ENCODE measurements around the gene FKBP4. TPM values are rescaled to one million over a fixed set of nuclear protein-coding genes. Genes with fewer than 3 reads are reported as not detected.

The FKBP4 gene
- total RNA-seq, 2 experiments from 2014 or later: 139 TPM

DNA sequence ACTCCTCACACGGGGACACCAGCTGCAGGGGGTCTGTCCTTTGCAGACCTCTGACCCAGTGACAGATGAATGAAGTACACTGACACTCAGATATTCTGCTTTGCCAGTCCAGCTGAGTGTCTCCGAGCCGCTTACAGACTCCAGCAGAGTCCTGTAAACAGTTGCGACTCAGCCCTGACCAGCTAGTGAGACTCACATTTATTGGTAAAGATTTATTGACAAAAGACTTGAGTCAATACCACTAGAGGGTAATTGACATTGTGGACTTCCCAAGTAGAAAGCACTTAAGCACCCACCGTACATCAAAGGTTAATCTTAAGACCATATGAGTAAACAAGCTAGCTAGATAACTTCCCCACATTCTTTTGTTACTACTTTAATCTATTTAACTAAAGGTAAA lies 9.8 kb upstream of the FKBP4 start:
- H3K4me1 Mint-ChIP-seq (ENCODE audit: low read depth): peaks cover 8% of the 10 kb centered on the region
- no peaks in the 10 kb centered on the region for H3K36me3 Mint-ChIP-seq (ENCODE audit: low read depth)
- CTCF ChIA-PET: interaction anchor here (1.1 to 3.4 kb wide), 3 partner anchors 11 to 102 kb away, joined by 3 to 42 read pairs (median 30); no protein-coding TSS in a partner anchor
- no peak overlapping the region for H3K27ac Mint-ChIP-seq
- no peaks in the 10 kb centered on the region for H3K9me3 Mint-ChIP-seq
- H3K27me3 Mint-ChIP-seq (ENCODE audit: low read depth): peaks cover 11% of the 10 kb centered on the region
- no peak for DNase-seq
- intact Hi-C loops (cut with micrococcal nuclease): no loop called here
- H3K4me3 Mint-ChIP-seq: no peak overlapping the region

DNA sequence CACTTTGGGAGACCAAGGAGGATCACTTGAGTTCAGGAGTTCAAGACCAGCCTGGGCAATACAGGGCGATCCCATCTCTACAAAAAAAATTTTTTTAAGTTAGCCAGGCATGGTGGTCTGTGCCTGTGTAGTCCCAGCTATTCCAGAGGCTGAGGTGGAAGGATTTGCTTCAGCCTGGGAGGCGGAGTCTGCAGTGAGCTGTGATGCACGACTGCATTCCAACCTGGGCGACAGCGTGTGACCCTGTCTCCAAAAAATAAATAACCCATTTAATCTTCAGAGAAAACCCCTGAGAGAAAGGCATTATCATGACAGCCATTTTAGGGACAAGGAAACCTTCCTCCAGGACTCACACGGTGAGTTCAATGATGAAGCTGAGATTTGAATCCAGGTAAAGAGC lies 3.7 kb upstream of the FKBP4 start:
- Mint-ChIP-seq H3K27me3 (ENCODE audit: low read depth) (no peaks in the 10 kb centered on the region), H3K36me3 (ENCODE audit: low read depth) (peaks cover 1% of the 10 kb centered on the region), H3K4me3 (no peak overlapping the region), H3K27ac (no peak overlapping the region), H3K4me1 (ENCODE audit: low read depth) (peaks cover 3% of the 10 kb centered on the region), H3K9me3 (no peaks in the 10 kb centered on the region)
- CTCF ChIA-PET: no interaction called here
- intact Hi-C loops (cut with micrococcal nuclease): loop anchor here (10.0 kb wide), 1 partner anchor 1096 kb away; the partner anchor contains the start of gene ADIPOR2
- no peak for DNase-seq

DNA sequence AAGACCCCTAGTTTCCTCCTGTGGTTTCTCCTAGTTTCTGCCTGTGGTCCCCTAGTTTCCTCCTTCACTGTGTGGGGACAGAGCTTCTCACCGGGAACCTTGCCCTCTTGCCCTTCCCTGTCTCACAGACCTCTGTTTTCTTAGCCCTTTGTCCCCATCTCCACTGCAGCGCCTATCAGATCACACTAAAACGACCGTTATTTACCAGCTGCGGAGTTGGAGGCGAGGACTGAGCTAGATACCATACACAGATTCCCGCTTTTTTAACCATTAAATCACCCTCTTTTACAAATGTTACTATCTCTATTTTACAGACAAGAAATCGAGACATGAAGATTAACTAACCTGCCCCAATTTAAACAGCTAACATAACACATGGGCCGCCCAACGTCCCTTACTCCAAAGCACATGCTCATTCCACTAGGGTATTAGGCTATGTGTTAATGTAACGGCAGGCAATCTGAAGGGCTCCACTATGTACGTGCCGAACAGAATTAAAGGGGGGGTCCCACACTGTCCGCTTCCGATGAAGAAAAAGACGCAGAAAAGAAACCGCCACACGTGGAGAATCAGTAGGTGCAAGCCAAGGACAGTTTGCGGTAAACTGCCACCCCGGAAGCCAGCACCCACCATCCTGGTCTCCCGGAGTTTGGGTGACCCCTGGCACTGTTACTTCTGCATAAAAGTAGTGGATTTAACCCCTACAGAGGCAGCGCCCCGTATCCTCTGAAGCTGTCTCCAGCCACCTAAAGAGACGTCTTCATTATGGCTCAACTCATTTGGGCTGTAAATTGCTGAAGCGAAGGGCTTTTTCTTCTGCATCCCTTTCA lies 1.9 kb upstream of the FKBP4 start:
- Mint-ChIP-seq H3K9me3 (no peaks in the 10 kb centered on the region), H3K36me3 (ENCODE audit: low read depth) (peaks cover 17% of the 10 kb centered on the region), H3K4me1 (ENCODE audit: low read depth) (peaks cover 20% of the 10 kb centered on the region), H3K27me3 (ENCODE audit: low read depth) (no peaks in the 10 kb centered on the region), H3K4me3 (peak overlapping the region; percentile 74), H3K27ac (no peak overlapping the region)
- no peak for DNase-seq
- CTCF ChIA-PET: interaction anchor here (0.9 kb wide), 1 partner anchor 10 kb away, joined by 3 read pairs; no protein-coding TSS in a partner anchor
- intact Hi-C loops (cut with micrococcal nuclease): loop anchor here (10.0 kb wide), 1 partner anchor 1098 kb away; the partner anchor contains the start of gene ADIPOR2

DNA sequence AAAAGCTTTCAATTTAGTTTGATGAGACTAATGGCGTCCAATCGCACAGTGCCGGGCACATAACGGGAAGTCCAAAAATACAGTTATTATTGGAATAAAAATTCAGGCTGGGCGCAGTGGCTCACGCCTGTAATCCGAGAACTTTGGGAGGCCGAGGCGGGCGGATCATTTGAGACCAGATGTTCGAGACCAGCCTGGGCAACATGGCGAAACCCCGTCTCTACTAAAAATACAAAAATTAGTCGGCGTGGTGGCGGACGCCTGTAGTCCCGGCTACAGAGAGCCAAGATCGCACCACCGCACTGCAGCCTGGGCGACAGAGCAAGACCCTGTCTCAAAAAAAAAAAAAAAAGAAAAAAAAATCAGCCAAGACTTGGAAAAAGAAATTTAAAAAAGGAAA lies 1.2 kb upstream of the FKBP4 start:
- Mint-ChIP-seq H3K27ac (no peak overlapping the region), H3K4me3 (peak overlapping the region; percentile 74), H3K4me1 (ENCODE audit: low read depth) (peaks cover 21% of the 10 kb centered on the region), H3K9me3 (no peaks in the 10 kb centered on the region), H3K36me3 (ENCODE audit: low read depth) (peaks cover 22% of the 10 kb centered on the region), H3K27me3 (ENCODE audit: low read depth) (no peaks in the 10 kb centered on the region)
- DNase-seq: no peak
- intact Hi-C loops (cut with micrococcal nuclease): loop anchor here (10.0 kb wide), 1 partner anchor 1099 kb away; the partner anchor contains the start of gene ADIPOR2
- CTCF ChIA-PET: no interaction called here

DNA sequence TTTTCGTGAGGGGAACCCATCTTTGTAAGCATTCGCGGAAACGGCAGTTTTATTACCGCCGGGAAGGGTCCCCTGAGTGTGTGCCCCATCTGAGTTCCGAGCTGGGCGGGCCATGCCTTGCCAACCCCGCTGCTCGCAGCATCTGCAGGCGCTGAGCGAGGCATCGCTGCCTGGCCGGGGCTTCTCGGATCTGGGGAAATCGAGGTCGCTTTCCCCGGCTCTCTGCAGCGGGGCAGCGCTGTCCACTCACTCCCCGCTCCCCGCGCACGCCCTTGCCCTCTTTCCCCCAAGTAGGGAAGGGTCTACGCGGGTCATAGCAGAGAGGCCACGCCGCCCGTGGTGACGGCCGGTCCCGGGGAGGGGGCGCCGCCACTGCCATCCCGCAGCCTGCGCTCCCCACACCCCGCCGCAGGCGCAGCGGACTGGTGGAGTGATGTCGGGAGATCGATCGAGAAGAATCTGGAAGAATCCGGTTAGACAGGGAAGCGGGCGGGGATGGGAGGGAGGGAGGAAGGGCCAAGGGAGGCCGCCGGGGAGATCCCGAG lies 507 bp upstream of the FKBP4 start:
- H3K9me3 Mint-ChIP-seq: no peaks in the 10 kb centered on the region
- H3K27me3 Mint-ChIP-seq (ENCODE audit: low read depth): no peaks in the 10 kb centered on the region
- CTCF ChIA-PET: interaction anchor here (1.4 kb wide), 1 partner anchor 11 kb away, joined by 3 read pairs; no protein-coding TSS in a partner anchor
- peaks cover 24% of the 10 kb centered on the region for H3K4me1 Mint-ChIP-seq (ENCODE audit: low read depth)
- peaks cover 29% of the 10 kb centered on the region for H3K36me3 Mint-ChIP-seq (ENCODE audit: low read depth)
- intact Hi-C loops (cut with micrococcal nuclease): loop anchor here (1.0 to 10.0 kb wide), 4 partner anchors 18 to 1099 kb away; partner anchors contain the start of genes ADIPOR2, ITFG2 and TULP3
- peak overlapping the region; percentile 74 for H3K4me3 Mint-ChIP-seq
- no peak for DNase-seq
- H3K27ac Mint-ChIP-seq: no peak overlapping the region

DNA sequence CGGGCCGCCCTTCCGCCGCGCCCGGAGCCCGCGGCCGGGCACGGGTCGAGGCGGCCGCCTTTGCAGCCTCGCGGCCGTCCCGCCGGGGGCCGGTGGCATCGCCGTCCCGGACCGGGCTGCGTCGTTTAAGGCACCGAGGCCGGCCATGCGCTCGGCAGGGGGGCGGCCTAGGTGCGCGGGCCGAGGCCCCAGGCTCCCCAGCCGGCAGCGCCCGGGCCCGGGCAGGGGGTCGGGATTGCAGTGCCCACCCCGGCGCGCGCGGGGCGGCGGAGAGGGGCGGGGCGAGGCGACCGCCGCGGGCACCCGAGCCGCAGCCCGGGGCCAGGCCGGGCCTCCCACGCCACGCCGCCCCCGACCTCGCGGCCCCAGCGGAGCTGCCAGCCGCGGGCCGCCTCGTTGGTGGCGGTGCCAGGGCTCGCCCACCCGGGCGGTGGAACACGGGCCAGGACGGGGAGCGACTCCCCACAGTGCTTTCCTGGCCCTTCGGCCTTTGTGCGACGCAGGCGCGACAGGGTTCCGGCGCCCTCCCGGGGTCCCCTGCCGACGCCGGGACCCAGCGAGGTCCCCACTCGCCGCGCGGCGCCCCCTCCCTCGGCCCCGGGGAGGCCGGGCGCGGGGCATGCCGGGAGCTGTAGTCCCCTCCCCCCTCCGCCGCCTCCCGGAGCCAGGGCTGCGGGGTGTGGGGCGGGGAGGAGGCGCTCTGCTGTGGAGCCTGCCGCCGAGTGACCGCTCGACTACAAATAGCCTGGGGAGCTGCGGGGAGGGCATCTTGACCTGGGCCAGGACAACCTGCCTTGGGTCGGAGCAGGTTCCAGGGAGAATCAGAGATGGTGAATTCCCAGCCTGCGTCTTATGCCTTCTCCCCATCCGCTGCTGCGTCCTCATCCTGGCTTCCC lies 769 bp downstream of the FKBP4 start:
- H3K4me1 Mint-ChIP-seq (ENCODE audit: low read depth): peaks cover 30% of the 10 kb centered on the region
- peaks cover 40% of the 10 kb centered on the region for H3K36me3 Mint-ChIP-seq (ENCODE audit: low read depth)
- DNase-seq: peak; percentile 71
- no peaks in the 10 kb centered on the region for H3K9me3 Mint-ChIP-seq
- no peaks in the 10 kb centered on the region for H3K27me3 Mint-ChIP-seq (ENCODE audit: low read depth)
- peak overlapping the region; percentile 73 for H3K27ac Mint-ChIP-seq
- CTCF ChIA-PET: interaction anchor here (0.9 to 1.4 kb wide), 7 partner anchors 10 to 113 kb away, joined by 3 to 5 read pairs (median 3); no protein-coding TSS in a partner anchor
- peak overlapping the region; percentile 88 for H3K4me3 Mint-ChIP-seq
- intact Hi-C loops (cut with micrococcal nuclease): loop anchor here (2.0 to 10.0 kb wide), 3 partner anchors 82 to 1101 kb away; partner anchors contain the start of genes ADIPOR2, FOXM1, RHNO1 and TULP3

DNA sequence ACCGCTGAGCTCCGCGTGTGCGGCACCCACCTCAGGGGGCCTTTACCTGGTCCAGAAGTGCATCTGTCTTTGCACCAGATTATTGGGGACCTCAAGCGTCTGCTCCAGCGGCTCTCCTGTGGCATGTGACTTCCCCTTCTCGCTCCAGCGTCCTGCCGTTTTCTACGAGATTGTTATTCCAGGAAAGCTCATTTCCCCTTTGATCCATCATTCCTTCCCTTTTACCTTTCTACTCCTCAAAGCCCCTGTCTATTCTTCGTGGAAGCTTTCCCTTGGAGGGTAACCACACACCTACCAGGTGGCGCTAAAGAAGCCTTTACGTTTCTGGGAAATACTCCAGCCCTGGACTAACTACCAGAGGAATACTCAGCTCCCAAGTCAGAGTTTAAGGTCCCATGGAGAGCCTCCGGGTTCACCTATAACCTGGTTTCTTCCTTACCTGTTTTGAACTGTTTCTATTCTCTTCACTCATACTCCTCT lies 1.5 kb downstream of the FKBP4 start:
- Mint-ChIP-seq H3K4me3 (peak overlapping the region; percentile 88), H3K36me3 (ENCODE audit: low read depth) (peaks cover 41% of the 10 kb centered on the region), H3K4me1 (ENCODE audit: low read depth) (peaks cover 30% of the 10 kb centered on the region), H3K9me3 (no peaks in the 10 kb centered on the region), H3K27me3 (ENCODE audit: low read depth) (no peaks in the 10 kb centered on the region), H3K27ac (peak overlapping the region; percentile 73)
- CTCF ChIA-PET: interaction anchor here (0.9 to 1.4 kb wide), 6 partner anchors 11 to 114 kb away, joined by 3 to 5 read pairs (median 3); no protein-coding TSS in a partner anchor
- intact Hi-C loops (cut with micrococcal nuclease): loop anchor here (5.0 to 10.0 kb wide), 2 partner anchors 81 to 1101 kb away; partner anchors contain the start of genes ADIPOR2, FOXM1 and RHNO1
- DNase-seq: no peak

DNA sequence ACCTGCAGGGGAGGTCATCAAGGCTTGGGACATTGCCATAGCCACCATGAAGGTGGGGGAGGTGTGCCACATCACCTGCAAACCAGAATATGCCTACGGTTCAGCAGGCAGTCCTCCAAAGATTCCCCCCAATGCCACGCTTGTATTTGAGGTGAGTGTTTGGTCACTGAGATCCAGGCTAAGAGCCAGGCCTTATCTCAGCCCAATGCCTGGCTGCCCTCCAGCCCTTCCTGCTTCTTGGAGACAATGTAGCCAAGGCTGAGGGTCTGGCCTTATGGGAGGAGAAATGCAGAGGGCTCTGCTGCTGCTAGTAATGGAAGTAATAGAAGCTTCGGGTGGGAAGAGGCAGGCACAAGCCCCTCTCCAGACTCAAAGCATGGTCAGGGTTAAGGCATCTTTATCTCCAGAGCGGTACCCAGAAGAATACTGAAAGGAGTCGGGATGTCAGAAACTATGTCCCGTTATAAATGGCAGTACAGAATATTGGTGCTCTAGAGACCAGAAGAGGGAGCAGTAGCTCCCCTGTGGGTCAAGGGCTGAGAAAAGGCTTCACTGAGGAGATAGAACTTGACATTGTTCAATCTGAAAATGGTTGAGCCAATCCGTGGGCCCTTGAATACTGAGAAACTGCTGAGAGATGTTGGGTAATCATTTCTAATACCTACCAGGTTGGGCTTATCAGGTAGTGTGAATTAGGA lies 3.1 kb downstream of the FKBP4 start:
- intact Hi-C loops (cut with micrococcal nuclease): loop anchor here (5.0 to 10.0 kb wide), 2 partner anchors 79 to 1103 kb away; partner anchors contain the start of genes ADIPOR2, FOXM1 and RHNO1
- peak overlapping the region; percentile 73 for H3K27ac Mint-ChIP-seq
- peaks cover 46% of the 10 kb centered on the region for H3K36me3 Mint-ChIP-seq (ENCODE audit: low read depth)
- H3K27me3 Mint-ChIP-seq (ENCODE audit: low read depth): no peaks in the 10 kb centered on the region
- no peak for DNase-seq
- H3K4me3 Mint-ChIP-seq: peak overlapping the region; percentile 88
- H3K4me1 Mint-ChIP-seq (ENCODE audit: low read depth): peaks cover 30% of the 10 kb centered on the region
- H3K9me3 Mint-ChIP-seq: no peaks in the 10 kb centered on the region
- CTCF ChIA-PET: interaction anchor here (1.9 kb wide), 1 partner anchor 15 kb away, joined by 10 read pairs; the partner anchor contains the start of gene ITFG2

DNA sequence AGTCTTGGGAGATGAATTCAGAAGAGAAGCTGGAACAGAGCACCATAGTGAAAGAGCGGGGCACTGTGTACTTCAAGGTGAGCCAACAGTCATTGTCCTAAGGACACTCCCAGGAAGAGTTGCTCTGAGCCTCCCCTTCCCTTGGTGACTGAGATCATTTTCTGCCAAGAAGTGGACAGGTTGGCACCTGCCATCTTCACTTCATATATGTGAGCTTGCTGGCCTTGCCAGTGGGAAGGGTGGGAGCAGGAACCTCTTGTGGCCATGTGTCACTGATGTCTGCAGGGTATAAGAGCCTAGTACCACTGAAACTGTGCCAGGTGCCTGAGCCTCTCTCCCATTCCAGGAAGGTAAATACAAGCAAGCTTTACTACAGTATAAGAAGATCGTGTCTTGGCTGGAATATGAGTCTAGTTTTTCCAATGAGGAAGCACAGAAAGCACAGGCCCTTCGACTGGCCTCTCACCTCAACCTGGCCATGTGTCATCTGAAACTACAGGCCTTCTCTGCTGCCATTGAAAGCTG lies 5.3 kb downstream of the FKBP4 start:
- H3K4me1 Mint-ChIP-seq (ENCODE audit: low read depth): peaks cover 27% of the 10 kb centered on the region
- peaks cover 57% of the 10 kb centered on the region for H3K36me3 Mint-ChIP-seq (ENCODE audit: low read depth)
- intact Hi-C loops (cut with micrococcal nuclease): no loop called here
- DNase-seq: no peak
- CTCF ChIA-PET: interaction anchor here (1.9 kb wide), 1 partner anchor 13 kb away, joined by 10 read pairs; the partner anchor contains the start of gene ITFG2
- no peaks in the 10 kb centered on the region for H3K27me3 Mint-ChIP-seq (ENCODE audit: low read depth)
- no peak overlapping the region for H3K27ac Mint-ChIP-seq
- no peak overlapping the region for H3K4me3 Mint-ChIP-seq
- no peaks in the 10 kb centered on the region for H3K9me3 Mint-ChIP-seq

DNA sequence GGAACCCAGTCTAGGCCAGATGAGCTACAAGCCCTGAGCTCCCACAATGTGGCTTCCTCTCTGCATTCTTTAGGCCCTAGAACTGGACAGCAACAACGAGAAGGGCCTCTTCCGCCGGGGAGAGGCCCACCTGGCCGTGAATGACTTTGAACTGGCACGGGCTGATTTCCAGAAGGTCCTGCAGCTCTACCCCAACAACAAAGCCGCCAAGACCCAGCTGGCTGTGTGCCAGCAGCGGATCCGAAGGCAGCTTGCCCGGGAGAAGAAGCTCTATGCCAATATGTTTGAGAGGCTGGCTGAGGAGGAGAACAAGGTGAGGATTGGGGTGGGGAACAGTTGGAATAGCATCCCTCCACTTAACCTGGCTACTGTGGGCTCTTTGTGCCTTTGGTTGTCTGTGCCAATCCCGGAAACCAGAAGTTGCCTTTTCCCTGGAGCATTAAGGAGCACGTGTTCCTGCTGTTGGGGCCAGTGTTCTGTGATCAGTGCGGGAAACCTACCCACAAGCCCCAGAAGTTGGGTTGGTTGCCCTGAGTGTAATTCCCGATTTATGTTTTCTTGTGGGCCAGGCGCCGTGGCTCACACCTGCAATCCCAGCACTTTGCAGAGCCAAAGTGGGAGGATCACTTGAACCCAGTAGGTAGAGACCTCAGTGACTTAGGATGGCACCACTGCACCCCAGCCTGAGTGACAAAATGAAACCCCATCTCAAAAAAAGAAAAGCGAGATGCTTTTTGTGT lies 6.4 kb downstream of the FKBP4 start:
- no peaks in the 10 kb centered on the region for H3K27me3 Mint-ChIP-seq (ENCODE audit: low read depth)
- no peak for DNase-seq
- H3K27ac Mint-ChIP-seq: no peak overlapping the region
- H3K4me1 Mint-ChIP-seq (ENCODE audit: low read depth): peaks cover 28% of the 10 kb centered on the region
- H3K36me3 Mint-ChIP-seq (ENCODE audit: low read depth): peaks cover 57% of the 10 kb centered on the region
- CTCF ChIA-PET: no interaction called here
- no peak overlapping the region for H3K4me3 Mint-ChIP-seq
- intact Hi-C loops (cut with micrococcal nuclease): no loop called here
- no peaks in the 10 kb centered on the region for H3K9me3 Mint-ChIP-seq

Measured in activated naive CD4-positive, alpha-beta T cell treated with anti-CD3 and anti-CD28 coated beads for 36 hours (primary cell).